ENCODE data around the gene COMMD6. TPM values are rescaled to one million over a fixed set of nuclear protein-coding genes. Genes with fewer than 3 reads are reported as not detected.

The COMMD6 gene
- 186 TPM for polyA plus RNA-seq (2013, experiment 1 of 4)
- polyA plus RNA-seq (2013, experiment 2 of 4) = 197 TPM
- polyA plus RNA-seq (2013, experiment 3 of 4) = 236 TPM
- polyA plus RNA-seq (2013, experiment 4 of 4) = 247 TPM

- Histone ChIP-seq H3K36me3 (ENCODE audit: control insufficient read depth, insufficient read depth, low read length) (no peaks in the 10 kb centered on the region), H3K4me1 (ENCODE audit: control insufficient read depth, insufficient read depth, low read length) (peaks cover 3% of the 10 kb centered on the region), H3K9me3 (ENCODE audit: control insufficient read depth, low read length) (no peaks in the 10 kb centered on the region), H3K4me3 (ENCODE audit: insufficient read depth, low read depth, low read length) (peak within 1 kb of the TSS; percentile 98), H3K27ac (ENCODE audit: insufficient read depth, low read depth, low read length, poor library complexity, severe bottlenecking) (peak within 1 kb of the TSS; percentile 72), H3K27me3 (ENCODE audit: control insufficient read depth, insufficient read depth, low read length, poor library complexity, severe bottlenecking) (no peaks in the 10 kb centered on the region)
- 1% methylated on average over 47 to 48 of the region's 51 CpGs for WGBS, 2 experiments
These were observed at the start of gene COMMD6 for GRCh38 chr13:75537401-75538365. TSS of gene COMMD6 (minus strand) at chr13:75537841. CDS start at chr13:75537805, 36 bp downstream.

- no peaks in the 10 kb centered on the region for H3K36me3 ChIP-seq (ENCODE audit: control insufficient read depth, insufficient read depth, low read length)
- no peak overlapping the region for H3K4me3 ChIP-seq (ENCODE audit: insufficient read depth, low read depth, low read length)
- no peak overlapping the region for H3K27ac ChIP-seq (ENCODE audit: insufficient read depth, low read depth, low read length, poor library complexity, severe bottlenecking)
- H3K9me3 ChIP-seq (ENCODE audit: control insufficient read depth, low read length) = no peaks in the 10 kb centered on the region
- no peaks in the 10 kb centered on the region for H3K4me1 ChIP-seq (ENCODE audit: control insufficient read depth, insufficient read depth, low read length)
- no peaks in the 10 kb centered on the region for H3K27me3 ChIP-seq (ENCODE audit: control insufficient read depth, insufficient read depth, low read length, poor library complexity, severe bottlenecking)
These were observed 47.5 kb upstream of the COMMD6 start for GRCh38 chr13:75585153-75585552.

GRCh38 chr13:75583091-75583490 lies 45.5 kb upstream of the COMMD6 start:
- Histone ChIP-seq H3K4me1 (ENCODE audit: control insufficient read depth, insufficient read depth, low read length) (no peaks in the 10 kb centered on the region), H3K9me3 (ENCODE audit: control insufficient read depth, low read length) (no peaks in the 10 kb centered on the region), H3K27ac (ENCODE audit: insufficient read depth, low read depth, low read length, poor library complexity, severe bottlenecking) (no peak overlapping the region), H3K4me3 (ENCODE audit: insufficient read depth, low read depth, low read length) (no peak overlapping the region), H3K36me3 (ENCODE audit: control insufficient read depth, insufficient read depth, low read length) (no peaks in the 10 kb centered on the region), H3K27me3 (ENCODE audit: control insufficient read depth, insufficient read depth, low read length, poor library complexity, severe bottlenecking) (no peaks in the 10 kb centered on the region)

- no peaks in the 10 kb centered on the region for H3K27me3 ChIP-seq (ENCODE audit: control insufficient read depth, insufficient read depth, low read length, poor library complexity, severe bottlenecking)
- H3K4me1 ChIP-seq (ENCODE audit: control insufficient read depth, insufficient read depth, low read length) = no peaks in the 10 kb centered on the region
- no peak overlapping the region for H3K4me3 ChIP-seq (ENCODE audit: insufficient read depth, low read depth, low read length)
- H3K36me3 ChIP-seq (ENCODE audit: control insufficient read depth, insufficient read depth, low read length) = no peaks in the 10 kb centered on the region
- no peak overlapping the region for H3K27ac ChIP-seq (ENCODE audit: insufficient read depth, low read depth, low read length, poor library complexity, severe bottlenecking)
- no peaks in the 10 kb centered on the region for H3K9me3 ChIP-seq (ENCODE audit: control insufficient read depth, low read length)
- WGBS, 2 experiments = 92 to 94% methylated on average over 2 of the region's 2 CpGs
These were observed 44.4 kb upstream of the COMMD6 start for GRCh38 chr13:75581874-75582640.

DNA sequence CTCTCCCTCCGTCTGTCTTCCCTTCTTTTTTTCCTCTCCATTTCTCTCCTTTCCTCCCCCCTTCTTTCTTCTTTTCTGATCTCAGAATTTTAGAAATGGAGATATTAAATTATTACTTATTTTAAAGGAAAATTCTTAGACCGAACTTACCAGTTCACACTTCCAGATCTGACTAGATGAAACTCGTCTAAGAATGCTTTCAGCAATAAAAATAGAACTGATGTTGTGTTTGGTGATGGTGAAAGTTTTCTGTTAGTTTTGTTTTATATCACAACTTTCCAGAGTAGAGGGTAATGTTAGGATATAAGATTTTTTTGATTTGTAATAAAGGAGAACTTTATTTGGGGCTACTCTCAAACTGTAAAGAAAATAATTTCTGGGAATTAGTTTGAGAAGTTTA lies 41.9 kb upstream of the COMMD6 start:
- H3K27ac ChIP-seq (ENCODE audit: insufficient read depth, low read depth, low read length, poor library complexity, severe bottlenecking) = no peak overlapping the region
- WGBS, 2 experiments = 91 to 100% methylated on average over 2 to 3 of the region's 3 CpGs
- no peaks in the 10 kb centered on the region for H3K9me3 ChIP-seq (ENCODE audit: control insufficient read depth, low read length)

GRCh38 chr13:75569576-75569975 lies 31.9 kb upstream of the COMMD6 start:
- 96 to 100% methylated on average over 1 of the region's 1 CpG for WGBS, 2 experiments
- Histone ChIP-seq H3K36me3 (ENCODE audit: control insufficient read depth, insufficient read depth, low read length) (peaks cover 6% of the 10 kb centered on the region), H3K9me3 (ENCODE audit: control insufficient read depth, low read length) (no peaks in the 10 kb centered on the region), H3K27me3 (ENCODE audit: control insufficient read depth, insufficient read depth, low read length, poor library complexity, severe bottlenecking) (no peaks in the 10 kb centered on the region), H3K27ac (ENCODE audit: insufficient read depth, low read depth, low read length, poor library complexity, severe bottlenecking) (no peak overlapping the region), H3K4me3 (ENCODE audit: insufficient read depth, low read depth, low read length) (no peak overlapping the region), H3K4me1 (ENCODE audit: control insufficient read depth, insufficient read depth, low read length) (no peaks in the 10 kb centered on the region)

More for the DNA sequence above, 41.9 kb upstream of the COMMD6 start:
- no peaks in the 10 kb centered on the region for H3K4me1 ChIP-seq (ENCODE audit: control insufficient read depth, insufficient read depth, low read length)
- no peaks in the 10 kb centered on the region for H3K36me3 ChIP-seq (ENCODE audit: control insufficient read depth, insufficient read depth, low read length)
- H3K27me3 ChIP-seq (ENCODE audit: control insufficient read depth, insufficient read depth, low read length, poor library complexity, severe bottlenecking) = no peaks in the 10 kb centered on the region
- no peak overlapping the region for H3K4me3 ChIP-seq (ENCODE audit: insufficient read depth, low read depth, low read length)

GRCh38 chr13:75566658-75567057 lies 29.0 kb upstream of the COMMD6 start:
- H3K9me3 ChIP-seq (ENCODE audit: control insufficient read depth, low read length) = no peaks in the 10 kb centered on the region
- no peak overlapping the region for H3K27ac ChIP-seq (ENCODE audit: insufficient read depth, low read depth, low read length, poor library complexity, severe bottlenecking)
- H3K36me3 ChIP-seq (ENCODE audit: control insufficient read depth, insufficient read depth, low read length) = no peaks in the 10 kb centered on the region
- no peaks in the 10 kb centered on the region for H3K4me1 ChIP-seq (ENCODE audit: control insufficient read depth, insufficient read depth, low read length)
- no peak overlapping the region for H3K4me3 ChIP-seq (ENCODE audit: insufficient read depth, low read depth, low read length)
- H3K27me3 ChIP-seq (ENCODE audit: control insufficient read depth, insufficient read depth, low read length, poor library complexity, severe bottlenecking) = no peaks in the 10 kb centered on the region

- 88 to 91% methylated on average over 1 of the region's 2 CpGs for WGBS, 2 experiments
- Histone ChIP-seq H3K4me1 (ENCODE audit: control insufficient read depth, insufficient read depth, low read length) (no peaks in the 10 kb centered on the region), H3K27ac (ENCODE audit: insufficient read depth, low read depth, low read length, poor library complexity, severe bottlenecking) (no peak overlapping the region), H3K4me3 (ENCODE audit: insufficient read depth, low read depth, low read length) (no peak overlapping the region), H3K27me3 (ENCODE audit: control insufficient read depth, insufficient read depth, low read length, poor library complexity, severe bottlenecking) (no peaks in the 10 kb centered on the region), H3K36me3 (ENCODE audit: control insufficient read depth, insufficient read depth, low read length) (no peaks in the 10 kb centered on the region), H3K9me3 (ENCODE audit: control insufficient read depth, low read length) (no peaks in the 10 kb centered on the region)
These were observed 20.7 kb upstream of the COMMD6 start for GRCh38 chr13:75558145-75558840.

DNA sequence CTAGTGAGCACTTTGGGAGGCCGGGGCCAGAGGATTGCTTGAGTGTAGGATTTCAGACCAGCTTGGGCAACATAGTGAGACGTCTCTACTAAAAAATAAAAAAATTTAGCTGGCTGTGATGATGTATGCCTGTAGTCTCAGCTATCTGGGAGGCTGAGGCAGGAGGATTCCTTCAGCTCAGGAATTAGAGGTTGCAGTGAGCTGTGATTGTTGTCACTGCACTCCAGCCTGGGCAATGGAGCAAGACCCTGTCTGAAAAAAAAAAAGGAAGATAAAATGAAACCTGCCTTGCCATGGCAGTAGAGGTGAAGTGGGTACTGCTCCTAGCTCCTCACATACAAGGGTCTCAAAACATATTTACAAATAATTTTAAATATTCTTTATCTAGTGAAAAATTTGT lies 19.3 kb upstream of the COMMD6 start:
- Histone ChIP-seq H3K36me3 (ENCODE audit: control insufficient read depth, insufficient read depth, low read length) (no peaks in the 10 kb centered on the region), H3K27me3 (ENCODE audit: control insufficient read depth, insufficient read depth, low read length, poor library complexity, severe bottlenecking) (no peaks in the 10 kb centered on the region), H3K4me1 (ENCODE audit: control insufficient read depth, insufficient read depth, low read length) (no peaks in the 10 kb centered on the region), H3K4me3 (ENCODE audit: insufficient read depth, low read depth, low read length) (no peak overlapping the region), H3K9me3 (ENCODE audit: control insufficient read depth, low read length) (no peaks in the 10 kb centered on the region), H3K27ac (ENCODE audit: insufficient read depth, low read depth, low read length, poor library complexity, severe bottlenecking) (no peak overlapping the region)
- 93 to 94% methylated on average over 2 of the region's 2 CpGs for WGBS, 2 experiments

DNA sequence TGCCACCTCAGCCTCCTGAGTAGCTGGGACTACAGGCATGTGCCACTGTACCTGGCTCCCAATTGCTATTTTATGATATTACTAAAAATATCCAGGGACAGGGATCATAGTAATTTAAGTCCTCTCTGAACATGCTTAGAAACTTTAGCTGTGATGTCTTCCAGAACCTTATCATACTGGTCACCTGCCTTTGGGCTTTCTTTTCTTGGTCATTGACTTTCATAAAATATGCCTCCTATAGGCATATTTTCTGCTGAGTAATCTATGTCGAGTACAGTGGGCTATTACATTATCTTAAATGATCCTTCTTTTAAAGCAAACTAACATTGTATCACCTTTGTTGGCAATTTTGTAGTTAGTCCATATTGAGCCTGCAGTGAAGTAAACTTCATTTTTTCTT lies 18.2 kb upstream of the COMMD6 start:
- no peak overlapping the region for H3K4me3 ChIP-seq (ENCODE audit: insufficient read depth, low read depth, low read length)
- H3K4me1 ChIP-seq (ENCODE audit: control insufficient read depth, insufficient read depth, low read length) = no peaks in the 10 kb centered on the region
- no peak overlapping the region for H3K27ac ChIP-seq (ENCODE audit: insufficient read depth, low read depth, low read length, poor library complexity, severe bottlenecking)
- no peaks in the 10 kb centered on the region for H3K9me3 ChIP-seq (ENCODE audit: control insufficient read depth, low read length)
- WGBS, 2 experiments = 100% methylated on average over 1 of the region's 1 CpG; no CpG with 5 or more reads in 1 of the 2 experiments
- H3K36me3 ChIP-seq (ENCODE audit: control insufficient read depth, insufficient read depth, low read length) = no peaks in the 10 kb centered on the region
- no peaks in the 10 kb centered on the region for H3K27me3 ChIP-seq (ENCODE audit: control insufficient read depth, insufficient read depth, low read length, poor library complexity, severe bottlenecking)
